GM12872 (cell line): ENCODE results near the gene MAN1A1.

Source experiments
- CTCF ChIP-seq: IDR thresholded peaks from 3 replicates; pipeline ENCODE4 v1.5.1; 2011; ENCODE audit warnings: low read depth, mild to moderate bottlenecking, low read length, moderate library complexity; ENCODE audit not compliant: insufficient read depth

MAN1A1 gene

GRCh38 chr6:119147101-119148053 is 202.2 kb downstream of the MAN1A1 start:
- no peak for TF ChIP-seq CTCF

- TF ChIP-seq CTCF: no peak
Observed at GRCh38 chr6:119145111-119145510, 204.4 kb downstream of the MAN1A1 start.

GRCh38 chr6:119142637-119143036 is 206.9 kb downstream of the MAN1A1 start:
- no peak for TF ChIP-seq CTCF

- TF ChIP-seq CTCF: no peak
Observed at GRCh38 chr6:119142041-119142440, 207.5 kb downstream of the MAN1A1 start.

- TF ChIP-seq CTCF: no peak
Observed at GRCh38 chr6:119140196-119141140, 209.1 kb downstream of the MAN1A1 start.

GRCh38 chr6:119138906-119139541 is 210.5 kb downstream of the MAN1A1 start:
- no peak for TF ChIP-seq CTCF
